CD4-positive, alpha-beta T cell treated with Interleukin-15 for 1 hour (primary cell): Measurements from ENCODE around the gene ZNF775.

ENCODE experiments used
- DNase-seq: peaks from one replicate; pipeline ENCODE4 v3.0.0-alpha.2; 2020

ZNF775 gene

DNA sequence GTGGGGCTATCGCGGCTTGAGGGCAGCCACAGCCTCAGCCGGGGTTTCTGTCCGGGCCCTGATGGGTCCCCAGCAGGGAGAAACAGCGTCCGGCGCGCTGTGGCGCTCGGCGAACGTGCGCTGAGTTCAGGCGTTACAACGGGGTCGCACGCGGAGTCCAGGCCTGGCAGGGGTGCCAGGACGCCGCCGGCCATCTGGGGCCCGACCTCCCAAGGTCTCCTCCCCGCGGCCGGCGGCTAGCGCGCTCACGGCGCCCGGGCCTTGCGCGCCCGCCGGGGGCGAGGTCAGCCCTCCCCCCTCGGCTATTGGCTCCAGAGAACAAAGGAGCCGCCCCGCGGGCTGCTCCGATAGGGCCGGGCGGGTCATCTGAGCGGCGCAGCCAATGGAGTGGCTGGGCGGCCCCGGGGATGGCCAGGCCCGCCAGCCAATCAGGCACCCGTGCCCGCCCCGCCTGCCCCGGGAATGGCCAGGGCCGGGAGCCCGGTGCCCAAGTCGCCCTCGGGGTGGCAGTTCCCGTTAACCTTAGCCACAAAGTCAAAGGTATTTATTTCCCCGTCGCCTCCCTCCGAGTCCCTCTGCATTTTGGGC, at the start of gene ZNF775:
Gene ZNF775 (plus strand): TSS at position 478 of the 588 bp plus-strand sequence. CDS start 9,141 bp downstream, outside the sequence.
- DNase-seq: peak; percentile 92

DNA sequence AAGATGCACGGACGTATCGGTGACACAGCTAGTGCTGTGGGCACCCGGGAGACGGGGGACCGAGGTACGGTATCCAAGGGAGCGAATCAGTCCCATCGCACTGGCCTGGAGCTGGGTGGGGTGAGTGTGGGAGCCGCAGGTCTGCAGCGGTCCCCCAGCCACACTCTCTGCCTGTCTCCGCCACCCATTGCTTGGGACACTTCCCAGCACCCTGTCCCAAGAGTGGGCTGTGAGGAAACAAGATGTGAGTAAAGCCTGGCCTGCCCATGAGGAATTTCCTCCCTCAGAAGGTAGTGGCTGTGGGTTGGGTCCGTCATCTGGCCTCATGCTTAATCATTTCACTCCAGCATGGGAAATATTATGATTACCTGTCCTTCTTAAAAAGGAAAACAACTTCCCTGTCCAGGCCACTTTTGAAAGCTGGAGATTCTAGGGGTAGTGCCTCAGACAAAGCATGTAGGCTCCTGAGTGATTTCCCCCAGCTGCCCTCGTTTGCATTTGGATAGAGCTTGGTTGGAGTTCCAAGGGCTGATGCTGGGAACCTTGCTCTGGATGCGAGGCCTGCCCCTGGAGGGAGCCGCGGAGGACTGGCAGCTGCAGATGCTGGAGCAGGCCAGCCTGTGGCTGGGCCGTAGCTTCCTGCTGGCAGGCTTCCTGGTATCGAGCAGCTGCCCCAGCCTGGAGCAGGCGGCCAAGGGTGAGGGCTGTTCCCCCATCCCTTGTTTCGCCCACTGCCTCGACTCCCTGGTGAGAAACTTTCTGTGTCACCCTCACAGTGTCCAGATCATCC, 49.6 kb upstream of the ZNF775 start:
- no peak for DNase-seq

DNA sequence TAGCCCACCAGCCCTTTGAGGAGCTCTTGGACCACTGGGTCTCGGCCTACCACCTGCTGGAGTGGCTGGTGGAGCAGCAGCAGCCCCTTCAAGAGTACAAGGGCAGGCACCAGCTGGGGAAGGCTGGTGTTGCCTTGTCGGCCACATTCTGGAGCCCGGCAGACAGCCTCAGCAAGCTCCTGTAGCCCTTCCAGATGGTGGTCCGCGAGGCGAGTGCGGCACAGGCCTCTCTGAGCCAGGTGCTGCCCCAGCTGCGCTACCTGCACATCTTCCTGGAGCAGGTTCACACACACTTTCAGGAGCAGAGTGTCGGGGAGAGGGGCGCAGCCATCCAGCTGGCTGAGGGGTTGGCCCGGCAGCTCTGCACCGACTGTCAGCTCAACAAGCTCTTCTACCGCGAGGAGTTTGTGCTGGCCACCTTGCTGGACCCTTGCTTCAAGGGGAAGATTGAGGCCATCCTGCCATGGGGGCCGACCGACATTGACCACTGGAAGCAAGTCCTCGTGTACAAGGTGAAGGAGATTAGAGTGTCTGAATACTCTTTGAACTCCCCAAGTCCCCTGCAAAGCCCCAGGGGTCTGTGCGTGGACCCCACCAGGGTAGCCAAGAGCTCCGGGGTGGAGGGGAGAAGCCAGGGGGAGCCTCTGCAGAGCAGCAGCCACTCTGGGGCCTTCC, 48.8 kb upstream of the ZNF775 start:
- no peak for DNase-seq

DNA sequence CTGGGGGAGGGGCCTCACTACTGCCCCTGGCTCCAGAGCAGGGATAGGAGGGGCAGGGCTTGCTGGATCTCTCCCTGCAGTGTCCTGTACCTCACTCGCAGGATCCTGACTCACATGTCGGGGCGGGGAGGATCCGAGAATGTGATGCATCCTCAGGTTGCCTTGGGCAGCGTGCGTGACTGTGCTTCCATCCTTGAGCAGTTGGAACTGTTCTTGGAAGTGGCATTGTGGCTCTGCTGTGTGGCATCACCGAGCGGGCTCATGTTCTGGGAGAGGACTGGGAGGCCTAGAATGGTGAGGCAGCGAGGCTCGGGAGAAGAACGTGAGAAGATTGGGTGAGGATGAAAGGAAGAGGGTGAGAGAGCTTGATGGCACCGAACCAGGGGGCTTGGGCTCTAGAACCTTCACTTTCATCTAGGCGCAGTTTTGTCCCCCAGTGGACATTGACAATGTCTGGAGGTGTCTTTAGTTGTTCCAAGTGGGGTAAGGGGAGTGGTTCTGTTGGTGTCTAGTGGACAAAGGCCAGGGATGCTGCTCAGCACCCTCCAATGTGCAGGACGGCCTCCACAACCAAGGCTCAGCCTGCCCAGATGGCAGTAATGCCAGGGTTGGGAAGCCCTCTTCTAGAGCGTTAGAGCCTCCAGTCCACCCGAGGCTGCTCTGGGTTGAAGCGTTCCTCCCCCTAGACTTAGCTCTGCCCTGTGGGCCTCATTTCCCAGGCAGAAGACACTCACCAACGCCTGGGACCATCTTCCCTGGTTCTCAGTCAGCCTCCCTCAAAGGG, 46.1 kb upstream of the ZNF775 start:
- DNase-seq: no peak

GRCh38 chr7:150333659-150334058, 45.5 kb upstream of the ZNF775 start:
- no peak for DNase-seq

DNA sequence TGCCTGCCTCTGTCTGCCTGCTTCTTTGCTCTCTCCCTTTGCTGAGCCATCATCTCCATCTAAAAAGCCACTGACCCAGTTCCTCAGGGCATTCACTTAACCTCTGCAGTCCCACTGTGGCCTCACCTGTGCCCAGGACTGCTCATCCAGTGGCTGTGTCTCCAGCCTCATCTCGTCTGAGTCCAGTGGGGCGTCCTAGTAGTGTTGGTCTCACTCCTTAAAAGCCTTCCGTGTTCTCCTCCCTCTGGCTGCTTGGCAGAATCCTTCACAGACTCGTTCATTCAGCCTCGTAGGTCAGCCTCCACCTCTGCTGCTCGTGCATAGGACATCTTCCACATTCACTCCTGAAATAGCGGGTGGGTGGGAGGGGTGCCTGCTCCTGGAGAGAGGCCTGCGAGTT, 45.0 kb upstream of the ZNF775 start:
- no peak for DNase-seq

GRCh38 chr7:150335108-150335773, 43.9 kb upstream of the ZNF775 start:
- no peak for DNase-seq

- no peak for DNase-seq
Measured at GRCh38 chr7:150335774-150336112, 43.4 kb upstream of the ZNF775 start.

DNA sequence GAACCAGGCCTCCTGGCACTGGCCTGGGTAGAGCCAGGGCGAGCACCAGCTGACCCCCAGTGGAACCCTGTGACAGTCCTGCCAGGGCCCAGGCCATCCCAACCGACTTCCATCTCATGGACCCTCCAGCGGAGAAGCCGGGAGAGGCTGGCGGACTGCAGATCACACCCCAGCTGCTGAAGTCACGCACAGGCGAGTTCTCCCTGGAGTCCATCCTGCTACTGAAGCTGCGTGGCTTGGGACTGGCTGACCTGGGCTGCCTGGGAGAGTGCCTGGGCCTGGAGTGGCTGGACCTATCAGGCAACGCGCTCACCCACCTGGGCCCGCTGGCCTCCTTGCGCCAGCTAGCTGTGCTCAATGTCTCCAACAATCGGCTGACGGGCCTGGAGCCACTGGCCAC, 42.4 kb upstream of the ZNF775 start:
- DNase-seq: no peak

- no peak for DNase-seq
Measured at GRCh38 chr7:150337179-150337578, 42.0 kb upstream of the ZNF775 start.

DNA sequence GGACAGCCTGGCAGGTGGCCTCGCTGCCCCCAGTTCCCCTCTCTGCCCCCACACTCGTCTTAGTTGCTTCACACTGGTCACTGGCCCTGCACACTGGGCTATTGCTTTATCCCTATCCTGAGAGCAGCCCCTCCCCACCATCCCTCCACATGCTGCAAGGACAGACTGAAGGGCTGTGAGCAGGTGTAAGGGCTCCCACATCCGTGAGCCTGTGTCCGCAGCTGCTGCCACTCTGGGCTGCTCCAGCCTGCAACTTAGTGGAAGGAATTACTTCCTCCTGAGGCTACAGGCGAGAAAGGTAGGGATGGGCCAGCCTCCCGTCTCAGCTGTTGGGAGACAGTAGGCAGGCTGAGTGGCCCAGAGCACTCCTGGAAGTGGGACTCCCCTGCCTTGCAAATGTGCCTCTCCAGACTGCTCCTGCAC, 41.5 kb upstream of the ZNF775 start:
- no peak for DNase-seq

- DNase-seq: no peak
Measured at GRCh38 chr7:150338166-150338829, 40.8 kb upstream of the ZNF775 start.

DNA sequence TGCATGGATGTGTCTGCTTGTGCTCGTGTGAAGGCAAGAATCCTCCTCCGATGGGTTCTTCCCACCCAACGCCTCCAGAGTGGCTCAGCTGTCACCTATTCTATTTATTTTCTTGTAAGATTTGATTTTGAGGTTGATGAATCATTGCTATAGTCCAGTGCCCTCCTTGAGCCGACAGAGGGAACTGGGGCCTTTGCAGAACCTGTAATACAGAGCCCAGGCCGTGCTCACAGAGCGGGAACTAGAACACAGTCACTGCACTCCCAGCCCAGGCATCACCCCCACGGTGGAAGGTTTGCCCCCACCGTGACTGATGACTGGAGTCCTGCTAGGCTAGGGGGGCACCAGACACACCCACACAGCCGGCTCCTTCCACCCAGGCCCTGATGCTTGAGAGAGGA, 39.7 kb upstream of the ZNF775 start:
- DNase-seq: no peak

GRCh38 chr7:150340024-150340749, 38.9 kb upstream of the ZNF775 start:
- DNase-seq: no peak

DNA sequence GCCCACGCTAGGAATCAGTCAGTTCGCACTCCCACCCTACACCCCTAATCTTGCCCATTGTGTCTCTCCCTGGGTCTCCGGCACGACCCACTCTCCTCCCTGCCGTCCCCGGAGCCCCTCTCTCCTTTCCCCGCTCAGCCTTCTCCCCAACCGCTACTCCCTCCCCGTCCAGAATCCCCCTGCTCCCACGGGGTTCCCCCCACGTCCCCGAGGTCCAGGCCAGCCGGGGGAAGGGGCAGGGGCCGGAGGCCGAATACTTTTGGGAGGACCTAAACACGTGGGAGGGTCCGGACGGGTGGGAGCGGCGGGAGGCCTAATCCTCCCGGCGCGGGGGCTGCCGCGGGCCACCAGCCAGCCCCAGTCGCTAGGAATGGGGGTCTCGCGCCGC, 38.3 kb upstream of the ZNF775 start:
- DNase-seq: no peak

DNA sequence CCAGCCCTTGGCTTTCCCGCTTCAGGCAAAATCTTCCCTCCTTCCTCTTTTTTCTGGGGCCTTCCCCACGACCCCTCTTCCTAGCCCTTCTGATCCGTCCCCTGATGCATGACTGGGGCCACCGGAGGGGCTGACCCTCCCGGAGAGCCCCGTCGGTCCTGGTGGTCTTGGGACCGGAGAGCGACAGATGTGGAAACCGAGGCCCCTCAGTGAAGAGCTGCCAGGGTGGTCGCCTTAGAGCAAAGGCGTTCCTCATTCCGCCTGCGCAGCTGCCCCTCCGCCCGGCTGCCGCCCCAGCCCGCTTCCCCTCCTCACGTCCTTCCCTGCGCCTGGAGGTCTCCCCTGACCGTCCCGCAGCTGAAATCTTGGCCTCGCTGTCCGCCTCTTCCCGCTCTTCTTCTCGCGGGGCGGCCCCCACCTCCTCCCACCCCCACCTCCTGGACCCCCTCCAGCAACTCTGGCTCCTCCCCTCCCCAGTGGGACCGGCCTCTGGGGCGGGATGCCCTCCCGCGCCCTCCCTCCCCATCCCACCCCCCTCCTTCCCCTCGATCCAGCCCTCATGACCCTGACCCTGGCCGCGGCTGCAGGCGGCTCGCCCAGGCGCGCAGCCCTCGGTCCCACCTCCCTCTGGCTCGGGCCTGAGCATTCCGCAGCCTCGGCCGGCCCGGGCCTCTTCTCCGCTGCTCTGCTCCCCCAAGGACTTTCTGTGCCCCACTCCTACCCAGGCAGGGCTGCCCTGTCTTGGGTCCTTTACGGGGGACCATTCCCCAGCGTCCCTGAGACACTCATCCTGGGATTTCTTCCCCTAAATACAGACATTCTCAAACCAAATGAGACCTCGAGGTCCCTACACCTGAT, 37.6 kb upstream of the ZNF775 start, which contains the start of gene RARRES2:
Gene RARRES2 (minus strand): TSS at position 367 of the 858 bp plus-strand sequence. CDS start 1,020 bp downstream, outside the sequence.
- no peak for DNase-seq

DNA sequence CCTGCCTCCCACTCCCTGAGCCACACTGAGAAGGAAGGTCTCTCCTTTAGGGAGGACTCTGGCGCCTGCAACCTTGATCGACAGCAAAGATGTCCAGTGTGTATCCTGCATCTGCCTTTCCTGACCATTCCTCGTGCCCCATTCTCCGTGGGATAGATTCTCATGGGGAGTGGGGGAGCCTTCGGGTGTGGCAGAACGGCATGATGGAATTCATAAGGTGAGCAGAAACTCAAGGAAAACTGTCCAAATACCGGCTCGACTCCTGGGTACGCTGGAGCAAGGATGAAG, 37.1 kb upstream of the ZNF775 start:
- DNase-seq: no peak

GRCh38 chr7:150343225-150343624, 35.9 kb upstream of the ZNF775 start:
- no peak for DNase-seq

DNA sequence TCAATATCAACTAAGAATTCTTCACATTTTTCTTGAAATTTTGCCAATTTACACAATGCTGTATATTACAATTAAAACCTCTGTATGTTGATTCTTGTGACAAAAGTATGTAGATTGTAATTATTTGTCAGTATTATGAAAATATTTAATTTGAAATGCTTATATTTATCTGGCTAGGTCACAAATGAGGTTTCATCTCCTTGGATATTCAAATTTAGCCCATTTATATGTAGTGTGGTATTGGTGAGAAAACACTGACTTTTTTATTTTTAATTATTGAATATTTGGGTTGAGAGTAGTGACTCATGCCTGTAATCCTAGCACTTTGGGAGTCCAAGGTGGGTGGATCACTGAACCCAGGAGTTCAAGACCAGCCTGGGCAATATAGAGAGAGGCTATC, 34.8 kb upstream of the ZNF775 start:
- no peak for DNase-seq

DNA sequence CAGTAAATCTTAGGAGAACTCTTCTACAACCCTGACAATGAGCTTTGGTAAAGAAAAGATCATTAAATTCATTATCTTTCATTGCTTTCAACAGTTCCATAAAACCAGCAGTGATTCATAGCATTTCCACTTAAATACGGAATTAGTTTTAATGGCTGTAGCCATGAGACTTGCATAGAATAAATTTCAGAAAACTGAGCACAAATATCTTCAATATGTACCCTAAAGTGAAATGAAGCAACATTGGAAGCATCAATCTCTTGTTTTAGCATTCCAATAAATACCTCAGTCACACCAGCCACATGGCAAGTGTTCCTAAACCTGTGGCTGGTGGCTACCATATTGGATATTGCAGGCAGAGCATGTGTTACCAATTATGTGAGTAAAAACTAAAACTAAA, 34.1 kb upstream of the ZNF775 start:
- DNase-seq: no peak

- DNase-seq: no peak
Measured at GRCh38 chr7:150346922-150347321, 32.2 kb upstream of the ZNF775 start.
